NCI-H1417 treated with DMSO at 0.1 percent for 48 hours (cell line): Measurements from ENCODE around the gene MBD2.

Experiments used
- DNase-seq: peaks from one replicate; lab custom pipeline; 2025; lab: John Stamatoyannopoulos, UW

Gene MBD2

GRCh38 chr18:54102123-54102522 is 122.3 kb downstream of the MBD2 start:
- DNase-seq: no peak
